Colonic mucosa (tissue), 4 donors: ENCODE data around the gene ZKSCAN7. TPM values are rescaled to one million over a fixed set of nuclear protein-coding genes. Genes with fewer than 3 reads are reported as not detected.

Source experiments
- DNase-seq: peaks from one replicate; pipeline ENCODE4 v3.0.0-alpha.2; 2020
- H3K27ac ChIP-seq: fragments of 200-600 bp; one replicate; pipeline ENCODE4 v1.8.0; 2021
- H3K27me3 ChIP-seq: fragments of 200-600 bp; one replicate; pipeline ENCODE4 v1.8.0; 2021
- H3K36me3 ChIP-seq: fragments of 200-600 bp; one replicate; pipeline ENCODE4 v1.8.0; 2021
- H3K4me1 ChIP-seq: fragments of 200-600 bp; one replicate; pipeline ENCODE4 v1.8.0; 2021; ENCODE audit warnings: mild to moderate bottlenecking
- H3K4me3 ChIP-seq: fragments of 200-600 bp; one replicate; pipeline ENCODE4 v1.8.0; 2021
- H3K9ac ChIP-seq, 2 donors: one replicate each; pipeline ENCODE4 v1.7.0; 2013; ENCODE audit warnings: control low read depth in 2 of 2, low read depth in 2 of 2, low read length in 2 of 2
- H3K9me3 ChIP-seq: fragments of 200-600 bp; one replicate; pipeline ENCODE4 v1.8.0; 2021
- CTCF ChIP-seq: fragments of 200-600 bp; IDR thresholded peaks from one replicate; pipeline ENCODE4 v1.8.0; 2022; ENCODE audit warnings: antibody characterized with exemption, mild to moderate bottlenecking
- intact Hi-C: fragments of 100-400 bp; cut with DNase I; formaldehyde crosslinking; loops from one replicate; pipeline ENCODE4 v1.14.1; 2022
- total RNA-seq, 2 donors: library from RNA; stranded (reverse); fragmentation: NEBNext Ultra II Directional in 1 of 2; extraction: Animal tissue kit (Norgen Biotek cat#: 25700) in 1 of 2; gene quantifications; one replicate each; pipeline ENCODE4 v1.2.1, GENCODE V29; 2021
- donor health status: healthy.
- donor health status: DM: no; HTN: no; CAD: no.
- donor health status: DM: no; HTN: no; CAD: no.

Gene ZKSCAN7
- 1 to 10 TPM; 1.2 to 2.8 TPM for total RNA-seq

DNA sequence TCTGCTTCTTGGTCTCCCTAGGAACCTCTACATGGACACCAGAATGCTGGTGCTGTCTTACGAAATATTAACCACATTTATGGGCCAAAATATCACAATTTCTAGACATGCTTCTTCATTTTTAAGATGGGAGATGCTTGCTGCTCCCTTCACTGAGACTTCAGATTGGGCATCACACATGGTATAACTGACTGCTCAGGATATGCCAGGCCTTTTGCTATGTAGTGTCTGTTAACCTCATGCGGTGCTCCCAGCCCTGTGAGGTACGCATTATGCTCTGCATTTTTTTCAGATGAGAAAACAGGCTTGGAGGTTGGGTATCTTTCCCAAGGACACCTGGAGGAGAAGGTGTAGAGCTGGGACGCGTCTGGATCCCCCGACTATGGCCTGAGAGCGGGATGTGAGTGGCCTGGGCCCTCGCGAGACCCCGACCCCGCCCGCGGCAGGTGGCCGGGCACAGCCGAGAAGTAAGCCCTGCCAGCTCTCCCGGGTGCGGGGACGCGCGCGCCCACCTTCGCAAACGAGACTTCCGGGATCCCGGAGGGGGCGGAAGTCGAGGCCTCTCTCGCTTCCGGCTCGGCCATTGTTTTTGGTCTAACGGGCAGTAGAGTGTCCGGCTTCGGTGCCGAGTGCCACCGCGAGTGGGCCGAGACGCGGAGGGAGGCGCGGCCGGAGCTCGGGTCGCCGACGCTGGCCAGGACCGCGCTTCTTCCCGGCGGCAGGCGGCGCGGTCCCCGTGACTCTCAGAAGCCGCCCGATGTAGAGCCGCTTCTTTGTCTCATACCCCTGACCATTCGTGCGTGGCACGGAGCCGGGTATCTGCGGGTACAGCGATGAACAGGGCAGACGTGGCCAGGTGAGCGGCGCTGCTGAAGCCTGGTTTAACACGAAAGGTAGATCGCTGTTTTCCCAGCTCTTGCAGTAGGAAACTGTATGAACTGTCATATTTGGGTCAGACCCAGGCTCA lies at the start of gene ZKSCAN7:
Gene ZKSCAN7, plus strand, starts transcription at position 568 of the 967 bp plus-strand sequence. CDS start 1,855 bp downstream, outside the sequence.
- Histone ChIP-seq H3K4me3 (peak within 1 kb of the TSS; percentile 71), H3K36me3 (no peaks in the 10 kb centered on the region), H3K9ac (peak within 1 kb of the TSS; percentile 73 to 78), H3K27me3 (no peaks in the 10 kb centered on the region), H3K4me1 (peaks cover 9% of the 10 kb centered on the region), H3K9me3 (no peaks in the 10 kb centered on the region), H3K27ac (no peak within 1 kb of the TSS)
- intact Hi-C loops = no loop called here
- TF ChIP-seq CTCF = no peak
- DNase-seq = peak; percentile 49

GRCh38 chr3:44506556-44506955 lies 48.4 kb upstream of the ZKSCAN7 start:
- DNase-seq = no peak
- no peaks in the 10 kb centered on the region for H3K27me3 ChIP-seq
- H3K9me3 ChIP-seq = no peaks in the 10 kb centered on the region
- H3K36me3 ChIP-seq = peaks cover 7% of the 10 kb centered on the region
- no peak for TF ChIP-seq CTCF
- H3K4me1 ChIP-seq = no peaks in the 10 kb centered on the region
- intact Hi-C loops = no loop called here
- H3K9ac ChIP-seq = no peak overlapping the region
- H3K27ac ChIP-seq = no peak overlapping the region
- no peak overlapping the region for H3K4me3 ChIP-seq

DNA sequence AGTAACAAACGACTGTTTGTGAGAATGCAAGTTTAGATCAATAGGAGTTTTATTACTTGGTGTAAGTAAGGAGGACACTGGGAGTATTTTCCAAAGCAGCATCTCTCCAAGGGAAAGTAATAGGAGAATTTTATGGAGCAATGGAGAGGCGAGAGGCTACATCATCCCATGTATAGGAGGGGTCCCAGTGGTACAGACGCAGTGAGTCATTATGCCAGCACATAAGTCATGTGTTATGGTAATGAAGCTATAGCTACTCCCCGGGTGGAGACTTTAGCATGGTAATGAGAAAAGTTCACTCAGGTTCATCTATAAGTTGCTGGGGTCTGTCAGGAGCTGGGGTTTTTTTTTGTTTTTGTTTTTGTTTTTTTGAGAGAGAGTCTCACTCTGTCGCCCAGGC lies 48.0 kb upstream of the ZKSCAN7 start:
- no peaks in the 10 kb centered on the region for H3K9me3 ChIP-seq
- H3K27me3 ChIP-seq = no peaks in the 10 kb centered on the region
- no peak overlapping the region for H3K4me3 ChIP-seq
- intact Hi-C loops = no loop called here
- TF ChIP-seq CTCF = no peak
- H3K9ac ChIP-seq = no peak overlapping the region
- H3K36me3 ChIP-seq = peaks cover 3% of the 10 kb centered on the region
- no peaks in the 10 kb centered on the region for H3K4me1 ChIP-seq
- DNase-seq = no peak
- no peak overlapping the region for H3K27ac ChIP-seq

- H3K9me3 ChIP-seq = no peaks in the 10 kb centered on the region
- no peak for TF ChIP-seq CTCF
- peak overlapping the region; percentile 92 for H3K4me3 ChIP-seq
- no peaks in the 10 kb centered on the region for H3K4me1 ChIP-seq
- H3K9ac ChIP-seq = peak overlapping the region in 1 of 2 donors; percentile 78
- peak overlapping the region; percentile 77 for H3K27ac ChIP-seq
- intact Hi-C loops = no loop called here
- H3K27me3 ChIP-seq = no peaks in the 10 kb centered on the region
- DNase-seq = no peak
- H3K36me3 ChIP-seq = no peaks in the 10 kb centered on the region
These were observed 45.5 kb upstream of the ZKSCAN7 start for GRCh38 chr3:44509393-44509921.

- intact Hi-C loops = loop anchor here (10.0 kb wide), 1 partner anchor 175 kb away; the partner anchor contains the start of gene TCAIM
- H3K4me3 ChIP-seq = peak overlapping the region; percentile 92
- no peaks in the 10 kb centered on the region for H3K9me3 ChIP-seq
- no peaks in the 10 kb centered on the region for H3K27me3 ChIP-seq
- TF ChIP-seq CTCF = no peak
- H3K27ac ChIP-seq = peak overlapping the region; percentile 77
- no peaks in the 10 kb centered on the region for H3K36me3 ChIP-seq
- DNase-seq = peak; percentile 27
- H3K9ac ChIP-seq = peak overlapping the region; percentile 75 to 78
- H3K4me1 ChIP-seq = no peaks in the 10 kb centered on the region
These were observed 45.0 kb upstream of the ZKSCAN7 start for GRCh38 chr3:44510000-44510368.
